Measurements from ENCODE around the gene PATE1. TPM values are rescaled to one million over a fixed set of nuclear protein-coding genes. Genes with fewer than 3 reads are reported as not detected.

Gene PATE1
- polyA plus RNA-seq, 1 donor from 2014 or later: not detected

GRCh38 chr11:125756050-125756449 is 10.0 kb downstream of the PATE1 start:
- Histone ChIP-seq H4K20me1 (ENCODE audit: insufficient read depth) (no peaks in the 10 kb centered on the region), H3K36me3 (ENCODE audit: insufficient read depth, low read length) (no peaks in the 10 kb centered on the region), H3K4me2 (ENCODE audit: low read length) (no peak overlapping the region), H3K27me3 (ENCODE audit: insufficient read depth, low read depth, low read length) (no peaks in the 10 kb centered on the region), H2AFZ (ENCODE audit: low read depth, low read length) (no peak overlapping the region), H3K9me3 (ENCODE audit: low read length) (no peaks in the 10 kb centered on the region), H3K79me2 (replicated peaks; ENCODE audit: insufficient read depth, low read length) (no peaks in the 10 kb centered on the region), H3K27ac (ENCODE audit: low read length) (no peak overlapping the region), H3K9ac (ENCODE audit: low read length) (no peak overlapping the region), H3F3A (ENCODE audit: insufficient read depth, low read length, poor library complexity, severe bottlenecking) (no peaks in the 10 kb centered on the region), H3K4me3 (ENCODE audit: low read length) (no peak overlapping the region), H3K9me2 (ENCODE audit: insufficient read depth, low read length) (no peaks in the 10 kb centered on the region)
- TF ChIP-seq RAD21 (conservative IDR thresholded peaks at IDR 0.05) (no peak), EZH2 (IDR thresholded peaks at IDR 0.05; ENCODE audit: borderline replicate concordance, insufficient read depth, low read length, poor library complexity, severe bottlenecking) (no peak), REST (IDR thresholded peaks at IDR 0.05; ENCODE audit: borderline replicate concordance) (no peak), POLR2AphosphoS5 (IDR thresholded peaks at IDR 0.05) (no peak), SMC3 (conservative IDR thresholded peaks at IDR 0.05; ENCODE audit: poor library complexity) (no peak), MXI1 (conservative IDR thresholded peaks at IDR 0.05; ENCODE audit: poor library complexity, severe bottlenecking) (no peak), EP300 (conservative IDR thresholded peaks at IDR 0.05; ENCODE audit: poor library complexity, severe bottlenecking) (no peak), TAF1 (IDR thresholded peaks at IDR 0.05; ENCODE audit: low read depth) (no peak)
- TF ChIP-seq, protein P1, sequence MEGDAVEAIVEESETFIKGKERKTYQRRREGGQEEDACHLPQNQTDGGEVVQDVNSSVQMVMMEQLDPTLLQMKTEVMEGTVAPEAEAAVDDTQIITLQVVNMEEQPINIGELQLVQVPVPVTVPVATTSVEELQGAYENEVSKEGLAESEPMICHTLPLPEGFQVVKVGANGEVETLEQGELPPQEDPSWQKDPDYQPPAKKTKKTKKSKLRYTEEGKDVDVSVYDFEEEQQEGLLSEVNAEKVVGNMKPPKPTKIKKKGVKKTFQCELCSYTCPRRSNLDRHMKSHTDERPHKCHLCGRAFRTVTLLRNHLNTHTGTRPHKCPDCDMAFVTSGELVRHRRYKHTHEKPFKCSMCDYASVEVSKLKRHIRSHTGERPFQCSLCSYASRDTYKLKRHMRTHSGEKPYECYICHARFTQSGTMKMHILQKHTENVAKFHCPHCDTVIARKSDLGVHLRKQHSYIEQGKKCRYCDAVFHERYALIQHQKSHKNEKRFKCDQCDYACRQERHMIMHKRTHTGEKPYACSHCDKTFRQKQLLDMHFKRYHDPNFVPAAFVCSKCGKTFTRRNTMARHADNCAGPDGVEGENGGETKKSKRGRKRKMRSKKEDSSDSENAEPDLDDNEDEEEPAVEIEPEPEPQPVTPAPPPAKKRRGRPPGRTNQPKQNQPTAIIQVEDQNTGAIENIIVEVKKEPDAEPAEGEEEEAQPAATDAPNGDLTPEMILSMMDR (IDR thresholded peaks at IDR 0.05; ENCODE audit: poor library complexity, severe bottlenecking): no peak

GRCh38 chr11:125762445-125762844 is 16.4 kb downstream of the PATE1 start:
- no peaks in the 10 kb centered on the region for H3K79me2 ChIP-seq (replicated peaks; ENCODE audit: insufficient read depth, low read length)
- no peak overlapping the region for H3K4me3 ChIP-seq (ENCODE audit: low read length)
- H3K27me3 ChIP-seq (ENCODE audit: insufficient read depth, low read depth, low read length): no peaks in the 10 kb centered on the region
- H2AFZ ChIP-seq (ENCODE audit: low read depth, low read length): no peak overlapping the region
- no peaks in the 10 kb centered on the region for H3F3A ChIP-seq (ENCODE audit: insufficient read depth, low read length, poor library complexity, severe bottlenecking)
- no peaks in the 10 kb centered on the region for H3K9me3 ChIP-seq (ENCODE audit: low read length)
- no peak overlapping the region for H3K4me2 ChIP-seq (ENCODE audit: low read length)
- H3K27ac ChIP-seq (ENCODE audit: low read length): no peak overlapping the region
- no peaks in the 10 kb centered on the region for H3K9me2 ChIP-seq (ENCODE audit: insufficient read depth, low read length)
- H4K20me1 ChIP-seq (ENCODE audit: insufficient read depth): no peaks in the 10 kb centered on the region
- TF ChIP-seq, protein P1 (IDR thresholded peaks at IDR 0.05; ENCODE audit: poor library complexity, severe bottlenecking): no peak
- TF ChIP-seq EP300 (conservative IDR thresholded peaks at IDR 0.05; ENCODE audit: poor library complexity, severe bottlenecking) (no peak), RAD21 (conservative IDR thresholded peaks at IDR 0.05) (no peak), REST (IDR thresholded peaks at IDR 0.05; ENCODE audit: borderline replicate concordance) (no peak), POLR2AphosphoS5 (IDR thresholded peaks at IDR 0.05) (no peak), EZH2 (IDR thresholded peaks at IDR 0.05; ENCODE audit: borderline replicate concordance, insufficient read depth, low read length, poor library complexity, severe bottlenecking) (no peak), MXI1 (conservative IDR thresholded peaks at IDR 0.05; ENCODE audit: poor library complexity, severe bottlenecking) (no peak), TAF1 (IDR thresholded peaks at IDR 0.05; ENCODE audit: low read depth) (no peak), SMC3 (conservative IDR thresholded peaks at IDR 0.05; ENCODE audit: poor library complexity) (no peak)
- no peak overlapping the region for H3K9ac ChIP-seq (ENCODE audit: low read length)
- H3K36me3 ChIP-seq (ENCODE audit: insufficient read depth, low read length): no peaks in the 10 kb centered on the region

Data from neural cell (in vitro differentiated cells).